Measurements from ENCODE around the gene FAM53A. TPM values are rescaled to one million over a fixed set of nuclear protein-coding genes. Genes with fewer than 3 reads are reported as not detected.

FAM53A gene
- total and polyA plus RNA-seq, 2 of the 4 experiments (the other 2 are of a cell fraction): 2.0 to 3.1 TPM

- Histone ChIP-seq H3K18ac (ENCODE audit: low read depth, low read length) (no peak overlapping the region), H3K4me3 (ENCODE audit: insufficient read depth, low read depth, low read length) (no peak overlapping the region), H2AK9ac (replicated peaks; ENCODE audit: low read depth, low read length, poor library complexity) (no peak overlapping the region), H3K27me3 (ENCODE audit: control insufficient read depth, insufficient read depth, low read length) (no peaks in the 10 kb centered on the region), H2BK5ac (ENCODE audit: low read depth, low read length, poor library complexity, severe bottlenecking) (no peak overlapping the region), H2BK15ac (ENCODE audit: low read depth, low read length) (no peak overlapping the region), H3K4me2 (ENCODE audit: low read depth, low read length) (no peak overlapping the region), H3K23ac (ENCODE audit: low read depth, low read length) (no peak overlapping the region), H4K20me1 (ENCODE audit: insufficient read depth, low read length) (peaks cover 8% of the 10 kb centered on the region), H2AK5ac (ENCODE audit: low read depth, low read length) (no peak overlapping the region), H3K56ac (ENCODE audit: extremely low read depth, insufficient read depth, low read length) (no peak overlapping the region), H3K36me3 (ENCODE audit: control insufficient read depth, insufficient read depth, low read length) (peaks cover 11% of the 10 kb centered on the region), H2BK120ac (ENCODE audit: low read depth, low read length) (no peak overlapping the region), H2AFZ (replicated peaks; ENCODE audit: low read length, poor library complexity) (no peak overlapping the region), H2BK20ac (ENCODE audit: low read depth, low read length) (no peak overlapping the region), H3K27ac (ENCODE audit: insufficient read depth, low read length) (no peak overlapping the region), H3K79me1 (ENCODE audit: low read depth in 1 of 2, low read length in 2 of 2) (peaks cover 29 to 77% of the 10 kb centered on the region in 2 experiments), H3K4ac (ENCODE audit: low read depth, low read length) (no peak overlapping the region), H4K91ac (ENCODE audit: insufficient read depth, low read depth, low read length) (no peak overlapping the region), H3K9me3 (ENCODE audit: control insufficient read depth, insufficient read depth, low read length) (no peaks in the 10 kb centered on the region), H3K4me1 (ENCODE audit: control insufficient read depth, insufficient read depth, low read length) (peaks cover 13% of the 10 kb centered on the region), H4K8ac (ENCODE audit: low read depth in 2 of 2, low read length in 2 of 2) (no peak overlapping the region), H3K14ac (replicated peaks; ENCODE audit: low read depth, low read length) (no peak overlapping the region), H4K5ac (ENCODE audit: low read depth, low read length) (no peak overlapping the region), H3K9me1 (ENCODE audit: insufficient read depth, low read length) (peaks cover 5% of the 10 kb centered on the region; the same call in 1 of the 2 replicates), H3K9ac (ENCODE audit: low read depth, low read length) (no peak overlapping the region)
- CTCF ChIA-PET: no interaction called here
- WGBS, 2 experiments (ENCODE audit: extremely low coverage in 2 of 2, insufficient read length in 1 of 2): 94% methylated on average over 25 of the region's 32 CpGs; no CpG with 5 or more reads in 1 of the 2 experiments
- POLR2A ChIA-PET (ENCODE audit: unreplicated experiment): no interaction called here
- BruUV-seq (replicated peaks): no TSS peak
- intact Hi-C loops (cut with micrococcal nuclease): no loop called here
- DNase-seq (no peak), ATAC-seq (ENCODE audit: low read depth) (no peak)
- in situ Hi-C loops (cut with MboI; ENCODE audit: low sequenced_read_pairs): no loop called here
- dilution Hi-C loops (cut with HindIII; ENCODE audit: low sequenced_read_pairs, unreplicated experiment): no loop called here
- TF ChIP-seq POLR2A (IDR thresholded peaks at IDR 0.05; ENCODE audit: low read depth, low read length) (no peak), CTCF (conservative IDR thresholded peaks at IDR 0.05; ENCODE audit: low read depth, low read length) (no peak), RFX5 (IDR thresholded peaks at IDR 0.05; ENCODE audit: low read depth, low read length) (no peak), SMC3 (IDR thresholded peaks at IDR 0.05; ENCODE audit: low read depth, low read length) (no peak), RAD21 (IDR thresholded peaks at IDR 0.05; ENCODE audit: low read length) (no peak), MAZ (IDR thresholded peaks at IDR 0.05; ENCODE audit: borderline replicate concordance, low read depth, low read length) (no peak), ELK1 (IDR thresholded peaks at IDR 0.05; ENCODE audit: borderline replicate concordance, low read depth, low read length) (no peak), MAFK (IDR thresholded peaks at IDR 0.05; ENCODE audit: low read depth, low read length) (no peak), FOS (IDR thresholded peaks at IDR 0.05; ENCODE audit: low read depth, low read length) (no peak), CHD1 (IDR thresholded peaks at IDR 0.05; ENCODE audit: low read depth, low read length) (no peak), RCOR1 (IDR thresholded peaks at IDR 0.05; ENCODE audit: insufficient replicate concordance, low read length) (no peak), MXI1 (IDR thresholded peaks at IDR 0.05; ENCODE audit: borderline replicate concordance, low read depth, low read length) (no peak), CEBPB (IDR thresholded peaks at IDR 0.05; ENCODE audit: low read depth, low read length) (no peak), USF2 (IDR thresholded peaks at IDR 0.05; ENCODE audit: low read depth, low read length) (no peak), NFE2L2 (IDR thresholded peaks at IDR 0.05; ENCODE audit: low read depth, low read length) (no peak)
Measured at GRCh38 chr4:1717129-1718094, 33.3 kb upstream of the FAM53A start.
